SK-N-SH (cell line): ENCODE measurements around the gene DLG2. TPM values are rescaled to one million over a fixed set of nuclear protein-coding genes. Genes with fewer than 3 reads are reported as not detected.

ENCODE experiments used
- CTCF ChIA-PET: fragments of 300-600, 350-600 bp; formaldehyde crosslinking; extraction: SDS; loops from one replicate; lab custom pipeline; 2021; lab: Yijun Ruan, JAX
- POLR2A ChIA-PET: fragments of 350-600 bp; sonication (Branson Sonifier 250); formaldehyde crosslinking; extraction: SDS; loops from one replicate; lab custom pipeline; 2020; ENCODE audit warnings: antibody characterized with exemption, inconsistent platforms; lab: Yijun Ruan, JAX
- DNase-seq: peaks from one replicate; pipeline ENCODE4 v3.0.0; 2012
- H2AFZ ChIP-seq: fragments of 200-600 bp; sonication (generic); 2 replicates; pipeline ENCODE4 v1.8.1; 2016; ENCODE audit warnings: antibody characterized with exemption, mild to moderate bottlenecking, low read depth
- H3F3A ChIP-seq: fragments of 200-600 bp; sonication (generic); replicated peaks from 2 replicates; pipeline ENCODE3; 2016; ENCODE audit warnings: antibody characterized with exemption, mild to moderate bottlenecking; ENCODE audit not compliant: insufficient read depth
- H3K27ac ChIP-seq, 2 experiments: fragments of 200-500 bp in 1 of 2; fragments of 200-600 bp in 1 of 2; sonication (Bioruptor generic) in 1 of 2; sonication (generic), shearing (Covaris generic) in 1 of 2; 2 replicates each; pipeline versions ENCODE4 v1.5.1 to v1.6.1; 2014 to 2016; ENCODE audit warnings: low read depth in 2 of 2, inconsistent platforms in 1 of 2, low read length in 1 of 2, mild to moderate bottlenecking in 1 of 2, mixed read lengths in 1 of 2
- H3K27me3 ChIP-seq: fragments of 200-600 bp; sonication (generic), shearing (Covaris generic); 2 replicates; pipeline ENCODE4 v1.6.1; 2016; ENCODE audit warnings: mixed run types; ENCODE audit not compliant: insufficient read depth
- H3K36me3 ChIP-seq, 2 experiments: fragments of 200-500 bp in 1 of 2; fragments of 200-600 bp in 1 of 2; sonication (Bioruptor generic) in 1 of 2; sonication (generic) in 1 of 2; replicated peaks in 1 of 2; 2 replicates each; pipeline versions ENCODE3 to v1.5.1; 2014 to 2016; ENCODE audit warnings: low read length in 1 of 2, mild to moderate bottlenecking in 1 of 2; ENCODE audit not compliant: insufficient read depth in 2 of 2, control insufficient read depth in 1 of 2
- H3K4me1 ChIP-seq, 2 experiments: fragments of 200-500 bp in 1 of 2; fragments of 200-600 bp in 1 of 2; sonication (Bioruptor generic) in 1 of 2; sonication (generic), shearing (Covaris generic) in 1 of 2; 2 replicates each; pipeline versions ENCODE4 v1.5.1 to v1.6.1; 2014 to 2016; ENCODE audit warnings: low read depth in 1 of 2, low read length in 1 of 2, mixed run types in 1 of 2; ENCODE audit not compliant: insufficient read depth in 2 of 2, control insufficient read depth in 1 of 2
- H3K4me2 ChIP-seq: fragments of 200-600 bp; sonication (generic), shearing (Covaris generic); 2 replicates; pipeline ENCODE4 v1.6.1; 2017; ENCODE audit warnings: mixed run types
- H3K4me3 ChIP-seq, 2 experiments: fragments of 200-500 bp in 1 of 2; fragments of 200-600 bp in 1 of 2; sonication (Bioruptor generic) in 1 of 2; sonication (generic), shearing (Covaris generic) in 1 of 2; 2 replicates each; pipeline versions ENCODE4 v1.5.1 to v1.8.1; 2014 to 2016; ENCODE audit warnings: low read depth in 2 of 2, inconsistent platforms in 1 of 2, low read length in 1 of 2, mild to moderate bottlenecking in 1 of 2, mixed read lengths in 1 of 2, moderate library complexity in 1 of 2
- H3K79me2 ChIP-seq: fragments of 200-600 bp; sonication (generic); 2 replicates; pipeline ENCODE4 v1.8.1; 2017; ENCODE audit warnings: mild to moderate bottlenecking; ENCODE audit not compliant: insufficient read depth
- H3K9ac ChIP-seq: fragments of 200-600 bp; sonication (generic); 2 replicates; pipeline ENCODE4 v1.6.1; 2017; ENCODE audit warnings: mixed run types
- H3K9me2 ChIP-seq: fragments of 200-600 bp; sonication (generic); 2 replicates; pipeline ENCODE4 v1.6.1; 2017; ENCODE audit warnings: mixed run types
- H3K9me3 ChIP-seq: fragments of 200-600 bp; sonication (generic); 2 replicates; pipeline ENCODE4 v1.6.1; 2017; ENCODE audit warnings: mixed run types, mild to moderate bottlenecking, moderate library complexity
- H4K20me1 ChIP-seq: fragments of 200-600 bp; sonication (generic); 2 replicates; pipeline ENCODE4 v1.6.1; 2017; ENCODE audit warnings: mild to moderate bottlenecking, mixed run types; ENCODE audit not compliant: insufficient read depth
- EZH2phosphoT487 ChIP-seq: fragments of 200-600 bp; sonication (generic); IDR thresholded peaks from 2 replicates; pipeline ENCODE4 v1.6.1; 2017; ENCODE audit warnings: low read depth, mixed run types, mild to moderate bottlenecking, antibody characterized with exemption, moderate library complexity, borderline replicate concordance
- FOXM1 ChIP-seq: IDR thresholded peaks from 2 replicates; pipeline ENCODE4 v1.4.0; 2012; ENCODE audit warnings: low read depth, mild to moderate bottlenecking
- JUND ChIP-seq: IDR thresholded peaks from 2 replicates; pipeline ENCODE4 v1.4.0; 2012
- NFIC ChIP-seq: IDR thresholded peaks from 2 replicates; pipeline ENCODE4 v1.4.0; 2012; ENCODE audit warnings: borderline replicate concordance
- RFX5 ChIP-seq: IDR thresholded peaks from 2 replicates; pipeline ENCODE4 v1.6.1; 2012; ENCODE audit warnings: mild to moderate bottlenecking, improper control_type of control experiment, low read length
- RXRA ChIP-seq: IDR thresholded peaks from 2 replicates; pipeline ENCODE4 v1.4.0; 2012; ENCODE audit warnings: low read depth, mild to moderate bottlenecking, borderline replicate concordance
- SIN3A ChIP-seq: IDR thresholded peaks from 2 replicates; pipeline ENCODE4 v1.6.1; 2012; ENCODE audit warnings: low read depth, mild to moderate bottlenecking, low read length, moderate library complexity, borderline replicate concordance
- YY1 ChIP-seq: IDR thresholded peaks from 2 replicates; pipeline ENCODE4 v1.4.0; 2012; ENCODE audit warnings: low read depth, mild to moderate bottlenecking
- WGBS: methylation state at CpG from one replicate; pipeline ENCODE4 v1.1.6; 2017; ENCODE audit warnings: low lambda C conversion rate; 5-methylcytosine and 5-hydroxymethylcytosine counted together
- polyA plus RNA-seq, 3 experiments: library from polyadenylated mRNA; depleted of rRNA; stranded (reverse); fragments of >200 nt; gene quantifications; 2 replicates each; pipeline ENCODE4 v1.2.3, GENCODE V29; 2012
- TF ChIP-seq, protein P1 (sequence below): IDR thresholded peaks from 2 replicates; pipeline ENCODE4; 2012
- TF ChIP-seq, protein P2 (sequence below): IDR thresholded peaks from 2 replicates; pipeline ENCODE4 v1.6.1; 2012; ENCODE audit warnings: mild to moderate bottlenecking, low read depth, low read length, moderate library complexity
- TF ChIP-seq, protein P3 (sequence below): IDR thresholded peaks from 2 replicates; pipeline ENCODE4 v1.4.0; 2012; ENCODE audit warnings: low read depth, borderline replicate concordance

Gene DLG2
- polyA plus RNA-seq, 1 of the 3 experiments (the other 2 are of a cell fraction), result 0.21 TPM

DNA sequence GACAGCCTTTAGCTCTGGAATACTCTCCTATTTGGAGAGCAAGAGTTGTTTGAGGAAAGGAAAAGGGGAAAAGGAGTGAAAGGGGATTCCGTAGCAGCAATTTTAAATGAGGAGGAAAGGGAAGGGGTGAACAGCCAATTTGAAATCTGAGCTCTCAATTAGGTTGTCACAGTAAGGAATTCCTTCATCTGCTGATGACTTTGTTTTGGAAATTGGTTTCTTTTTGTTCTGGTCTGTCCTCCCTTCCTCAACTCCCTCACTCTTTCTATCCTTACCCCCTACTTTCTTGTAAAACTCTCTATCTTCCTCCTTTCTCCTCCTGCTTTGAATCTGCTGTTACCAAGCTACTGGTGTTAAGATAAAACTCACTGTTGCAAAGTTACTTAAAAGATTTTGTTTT is 1155.6 kb downstream of the DLG2 start (continued):
- TF ChIP-seq, protein P1, sequence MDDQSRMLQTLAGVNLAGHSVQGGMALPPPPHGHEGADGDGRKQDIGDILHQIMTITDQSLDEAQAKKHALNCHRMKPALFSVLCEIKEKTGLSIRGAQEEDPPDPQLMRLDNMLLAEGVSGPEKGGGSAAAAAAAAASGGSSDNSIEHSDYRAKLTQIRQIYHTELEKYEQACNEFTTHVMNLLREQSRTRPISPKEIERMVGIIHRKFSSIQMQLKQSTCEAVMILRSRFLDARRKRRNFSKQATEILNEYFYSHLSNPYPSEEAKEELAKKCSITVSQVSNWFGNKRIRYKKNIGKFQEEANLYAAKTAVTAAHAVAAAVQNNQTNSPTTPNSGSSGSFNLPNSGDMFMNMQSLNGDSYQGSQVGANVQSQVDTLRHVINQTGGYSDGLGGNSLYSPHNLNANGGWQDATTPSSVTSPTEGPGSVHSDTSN, result no peak

DNA sequence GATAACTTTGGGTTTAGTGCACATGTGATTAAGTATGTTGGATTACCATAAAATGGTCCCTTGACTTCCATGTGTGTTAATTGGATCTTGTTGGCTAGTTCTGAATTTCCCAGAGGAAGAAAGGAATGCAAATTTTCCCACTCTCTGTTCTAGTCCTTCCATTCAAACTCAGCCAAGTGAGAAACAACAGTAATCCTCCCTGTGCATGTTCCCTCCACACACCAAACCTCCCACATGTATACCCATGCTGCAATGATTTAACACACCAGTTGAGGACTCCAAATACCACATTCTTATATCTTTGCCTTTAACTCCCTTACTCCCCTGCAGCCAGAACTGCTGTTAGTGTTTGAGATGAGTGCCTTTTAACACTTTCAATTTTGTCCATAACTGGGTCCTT is 1158.9 kb downstream of the DLG2 start:
- Histone ChIP-seq H3K4me3 (no peak overlapping the region), H3K27me3 (no peaks in the 10 kb centered on the region), H3K9me2 (no peaks in the 10 kb centered on the region), H3K79me2 (no peaks in the 10 kb centered on the region), H3K4me2 (no peak overlapping the region), H3K36me3 (no peaks in the 10 kb centered on the region), H2AFZ (no peak overlapping the region), H3F3A (peaks cover 4% of the 10 kb centered on the region), H3K4me1 (peaks cover 0 to 3% of the 10 kb centered on the region in 2 experiments; a peak in 2 of 4 replicates), H3K9me3 (no peaks in the 10 kb centered on the region), H4K20me1 (no peaks in the 10 kb centered on the region), H3K27ac (no peak overlapping the region), H3K9ac (no peak overlapping the region)
- ChIA-PET POLR2A (no interaction called here), CTCF (no interaction called here)
- no peak for TF ChIP-seq JUND
- TF ChIP-seq RXRA, result no peak
- no peak for TF ChIP-seq FOXM1
- no peak for TF ChIP-seq RFX5
- TF ChIP-seq NFIC, result no peak
- no peak for TF ChIP-seq EZH2phosphoT487
- TF ChIP-seq, protein P2, sequence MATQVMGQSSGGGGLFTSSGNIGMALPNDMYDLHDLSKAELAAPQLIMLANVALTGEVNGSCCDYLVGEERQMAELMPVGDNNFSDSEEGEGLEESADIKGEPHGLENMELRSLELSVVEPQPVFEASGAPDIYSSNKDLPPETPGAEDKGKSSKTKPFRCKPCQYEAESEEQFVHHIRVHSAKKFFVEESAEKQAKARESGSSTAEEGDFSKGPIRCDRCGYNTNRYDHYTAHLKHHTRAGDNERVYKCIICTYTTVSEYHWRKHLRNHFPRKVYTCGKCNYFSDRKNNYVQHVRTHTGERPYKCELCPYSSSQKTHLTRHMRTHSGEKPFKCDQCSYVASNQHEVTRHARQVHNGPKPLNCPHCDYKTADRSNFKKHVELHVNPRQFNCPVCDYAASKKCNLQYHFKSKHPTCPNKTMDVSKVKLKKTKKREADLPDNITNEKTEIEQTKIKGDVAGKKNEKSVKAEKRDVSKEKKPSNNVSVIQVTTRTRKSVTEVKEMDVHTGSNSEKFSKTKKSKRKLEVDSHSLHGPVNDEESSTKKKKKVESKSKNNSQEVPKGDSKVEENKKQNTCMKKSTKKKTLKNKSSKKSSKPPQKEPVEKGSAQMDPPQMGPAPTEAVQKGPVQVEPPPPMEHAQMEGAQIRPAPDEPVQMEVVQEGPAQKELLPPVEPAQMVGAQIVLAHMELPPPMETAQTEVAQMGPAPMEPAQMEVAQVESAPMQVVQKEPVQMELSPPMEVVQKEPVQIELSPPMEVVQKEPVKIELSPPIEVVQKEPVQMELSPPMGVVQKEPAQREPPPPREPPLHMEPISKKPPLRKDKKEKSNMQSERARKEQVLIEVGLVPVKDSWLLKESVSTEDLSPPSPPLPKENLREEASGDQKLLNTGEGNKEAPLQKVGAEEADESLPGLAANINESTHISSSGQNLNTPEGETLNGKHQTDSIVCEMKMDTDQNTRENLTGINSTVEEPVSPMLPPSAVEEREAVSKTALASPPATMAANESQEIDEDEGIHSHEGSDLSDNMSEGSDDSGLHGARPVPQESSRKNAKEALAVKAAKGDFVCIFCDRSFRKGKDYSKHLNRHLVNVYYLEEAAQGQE, result no peak
- TF ChIP-seq YY1, result no peak
- TF ChIP-seq SIN3A, result no peak
- no peak for DNase-seq

DNA sequence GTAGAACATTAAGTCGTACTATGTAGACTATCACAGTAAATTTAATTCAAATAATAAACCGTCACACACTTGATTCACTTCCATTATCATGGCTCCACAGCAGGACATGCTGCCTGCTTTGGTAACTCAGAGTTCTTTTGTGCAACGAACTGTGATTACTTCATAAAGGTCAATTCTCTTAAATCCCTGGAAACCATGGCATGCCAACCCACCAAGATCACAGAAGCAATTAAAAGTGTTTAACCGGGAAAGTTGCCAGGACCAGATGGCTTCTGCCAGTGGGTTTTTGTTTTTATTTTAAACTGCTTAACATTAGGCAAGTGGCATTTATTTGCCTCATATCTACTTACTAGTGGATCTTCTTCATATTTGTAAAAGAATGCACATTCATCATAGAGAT is 1162.1 kb downstream of the DLG2 start:
- H2AFZ ChIP-seq, result no peak overlapping the region
- H3K9me2 ChIP-seq, result 0 out of 2 replicates have a peak, but pooled peaks cover 3% of the 10 kb centered on the region
- H3K27ac ChIP-seq, result peak overlapping the region in 1 of 2 experiments; percentile 28; a peak in 1 of 4 replicates
- no peak overlapping the region for H3K4me3 ChIP-seq
- H3K4me1 ChIP-seq, result peaks cover 0 to 3% of the 10 kb centered on the region in 2 experiments; a peak in 2 of 4 replicates
- no peak for DNase-seq
- H3K36me3 ChIP-seq, result no peaks in the 10 kb centered on the region
- H3K9me3 ChIP-seq, result no peaks in the 10 kb centered on the region
- H3F3A ChIP-seq, result peaks cover 4% of the 10 kb centered on the region
- no peaks in the 10 kb centered on the region for H3K27me3 ChIP-seq
- peak; percentile 27; the same call in 1 of the 2 replicates for TF ChIP-seq NFIC
- TF ChIP-seq JUND, result no peak
- TF ChIP-seq, protein P3, sequence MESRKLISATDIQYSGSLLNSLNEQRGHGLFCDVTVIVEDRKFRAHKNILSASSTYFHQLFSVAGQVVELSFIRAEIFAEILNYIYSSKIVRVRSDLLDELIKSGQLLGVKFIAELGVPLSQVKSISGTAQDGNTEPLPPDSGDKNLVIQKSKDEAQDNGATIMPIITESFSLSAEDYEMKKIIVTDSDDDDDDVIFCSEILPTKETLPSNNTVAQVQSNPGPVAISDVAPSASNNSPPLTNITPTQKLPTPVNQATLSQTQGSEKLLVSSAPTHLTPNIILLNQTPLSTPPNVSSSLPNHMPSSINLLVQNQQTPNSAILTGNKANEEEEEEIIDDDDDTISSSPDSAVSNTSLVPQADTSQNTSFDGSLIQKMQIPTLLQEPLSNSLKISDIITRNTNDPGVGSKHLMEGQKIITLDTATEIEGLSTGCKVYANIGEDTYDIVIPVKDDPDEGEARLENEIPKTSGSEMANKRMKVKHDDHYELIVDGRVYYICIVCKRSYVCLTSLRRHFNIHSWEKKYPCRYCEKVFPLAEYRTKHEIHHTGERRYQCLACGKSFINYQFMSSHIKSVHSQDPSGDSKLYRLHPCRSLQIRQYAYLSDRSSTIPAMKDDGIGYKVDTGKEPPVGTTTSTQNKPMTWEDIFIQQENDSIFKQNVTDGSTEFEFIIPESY, result no peak
- H3K4me2 ChIP-seq, result no peak overlapping the region
- no peak overlapping the region for H3K9ac ChIP-seq
- ChIA-PET POLR2A (no interaction called here), CTCF (interaction anchor here (1.0 to 1.2 kb wide), 2 partner anchors 12 to 21 kb away, joined by 3 to 4 read pairs; no protein-coding TSS in a partner anchor)
- no peaks in the 10 kb centered on the region for H4K20me1 ChIP-seq
- 34% methylated on average over 4 of the region's 4 CpGs for WGBS
- no peaks in the 10 kb centered on the region for H3K79me2 ChIP-seq
